Aorta (tissue), 5 donors: ENCODE results near the gene C6orf120. TPM values are rescaled to one million over a fixed set of nuclear protein-coding genes. Genes with fewer than 3 reads are reported as not detected.
A peak's percentile ranks its signal among the peaks of the same experiment; 100 is the strongest.
"Not testable (repeated sequence)": the region's sequence is repeated elsewhere in the genome, so short reads cannot be mapped to it uniquely, and the experiment has no call there.

Experiments
- ATAC-seq: fragments of 200-7000 bp; cut with Tn5 transposase; one replicate; pipeline ENCODE4 v1.9.1; 2022; ENCODE audit warnings: moderate library complexity; ENCODE audit not compliant: low FRiP score
- DNase-seq, 2 donors: peaks; one replicate each; pipeline ENCODE4 v3.0.0-alpha.2; 2020
- H3K27ac ChIP-seq, 2 donors: one replicate each; pipeline ENCODE4 v1.5.1; 2013; ENCODE audit warnings: low read length in 2 of 2, mild to moderate bottlenecking in 2 of 2, moderate library complexity in 2 of 2, control low read depth in 1 of 2, inconsistent platforms in 1 of 2, low read depth in 1 of 2
- H3K27me3 ChIP-seq, 2 donors: one replicate each; pipeline ENCODE4 v1.6.1; 2013; ENCODE audit warnings: control low read depth in 1 of 2, low read length in 1 of 2, mild to moderate bottlenecking in 1 of 2, moderate library complexity in 1 of 2; ENCODE audit not compliant: insufficient read depth in 2 of 2, control insufficient read depth in 1 of 2
- H3K36me3 ChIP-seq, 2 donors: one replicate each; pipeline ENCODE4 v1.6.1; 2013; ENCODE audit warnings: control low read depth in 1 of 2, low read length in 1 of 2, mild to moderate bottlenecking in 1 of 2; ENCODE audit not compliant: insufficient read depth in 2 of 2, control insufficient read depth in 1 of 2
- H3K4me1 ChIP-seq, 2 donors: one replicate each; pipeline ENCODE4 v1.6.1; 2013; ENCODE audit warnings: low read length in 2 of 2, control low read depth in 1 of 2, mild to moderate bottlenecking in 1 of 2, moderate library complexity in 1 of 2; ENCODE audit not compliant: insufficient read depth in 2 of 2, control insufficient read depth in 1 of 2
- H3K4me3 ChIP-seq, 2 donors: one replicate each; pipeline ENCODE4 v1.5.1; 2013; ENCODE audit warnings: low read length in 2 of 2, control low read depth in 1 of 2, mild to moderate bottlenecking in 1 of 2
- H3K9me3 ChIP-seq: one replicate; pipeline ENCODE4 v1.6.1; 2013; ENCODE audit warnings: mild to moderate bottlenecking, low read length; ENCODE audit not compliant: control insufficient read depth
- WGBS, 2 donors: extraction: QIAGEN DNeasy Blood & Tissue Kit; methylation state at CpG; one replicate each; pipeline ENCODE4 v1.1.7; 2013; 5-methylcytosine and 5-hydroxymethylcytosine counted together
- intact Hi-C, 2 donors: fragments of 100-400 bp; cut with DNase I; formaldehyde crosslinking; loops; one replicate each; pipeline versions ENCODE4 v1.14.2 to v1.15.0; 2022
- polyA plus RNA-seq, 2 donors: library from polyadenylated mRNA; stranded (reverse); fragments of 200-250 nt; gene quantifications; one replicate each; pipeline ENCODE4 v1.2.3, GENCODE V29; 2013
- total RNA-seq, 2 donors: library from RNA; stranded (reverse); fragmentation: NEBNext Ultra II Directional; extraction: Animal tissue kit (Norgen Biotek cat#: 25700); gene quantifications; one replicate each; pipeline ENCODE4 v1.2.1, GENCODE V29; 2021
- donor health status: healthy with polysubstance abuse.
- donor health status: Bipolar disorder and iron deficiency.
- donor health status: DM: no; HTN: no; CAD: no.
- donor health status: DM: no; HTN: no; CAD: no.
- donor health status: DM: yes; HTN: yes; CAD: no.

C6orf120 gene
- total and polyA plus RNA-seq, 4 donors = 7.9 to 20.6 (median 13.6) TPM

- no peak overlapping the region for H3K4me3 ChIP-seq
- H3K36me3 ChIP-seq = peaks cover 2 to 3% of the 10 kb centered on the region in 2 donors
- intact Hi-C loops = no loop called here
Observed at GRCh38 chr6:169692516-169692915, 9.4 kb upstream of the C6orf120 start.

GRCh38 chr6:169695131-169695530, 6.8 kb upstream of the C6orf120 start:
- Histone ChIP-seq H3K4me1 (no peaks in the 10 kb centered on the region), H3K27me3 (no peaks in the 10 kb centered on the region), H3K27ac (no peak overlapping the region), H3K4me3 (no peak overlapping the region), H3K36me3 (no peaks in the 10 kb centered on the region), H3K9me3 (peaks cover 2% of the 10 kb centered on the region)
- whole genome bisulfite sequencing, 2 donors = 93% methylated on average over 5 of the region's 5 CpGs
- no peak for ATAC-seq
- DNase-seq = no peak
- intact Hi-C loops = no loop called here

More at GRCh38 chr6:169692516-169692915, 9.4 kb upstream of the C6orf120 start:
- DNase-seq = no peak
- ATAC-seq = no peak
- peaks cover 2% of the 10 kb centered on the region for H3K9me3 ChIP-seq
- no peaks in the 10 kb centered on the region for H3K27me3 ChIP-seq
- 98 to 100% methylated on average over 3 of the region's 3 CpGs for WGBS, 2 donors
- no peak overlapping the region for H3K27ac ChIP-seq
- H3K4me1 ChIP-seq = no peaks in the 10 kb centered on the region

- DNase-seq, H3K4me3 ChIP-seq, intact Hi-C loops, H3K4me1 ChIP-seq, H3K36me3 ChIP-seq, H3K27me3 ChIP-seq, H3K27ac ChIP-seq, ATAC-seq, H3K9me3 ChIP-seq: not testable (repeated sequence)
- WGBS, 2 donors = 72 to 75% methylated on average over 10 of the region's 10 CpGs
Observed at GRCh38 chr6:169697115-169697514, 4.8 kb upstream of the C6orf120 start.

- no peaks in the 10 kb centered on the region for H3K4me1 ChIP-seq
- no peaks in the 10 kb centered on the region for H3K27me3 ChIP-seq
- H3K36me3 ChIP-seq = no peaks in the 10 kb centered on the region
- no peak overlapping the region for H3K27ac ChIP-seq
- DNase-seq (no peak), ATAC-seq (no peak)
- intact Hi-C loops = loop anchor here in 1 of 2 donors (10.0 kb wide), 1 partner anchor 55 kb away; the partner anchor contains the start of genes DYNLT2 and ERMARD
- no peaks in the 10 kb centered on the region for H3K9me3 ChIP-seq
- H3K4me3 ChIP-seq = no peak overlapping the region
- WGBS, 2 donors = 53 to 58% methylated on average over 5 of the region's 5 CpGs
Observed at GRCh38 chr6:169700296-169700695, 1.6 kb upstream of the C6orf120 start.

- intact Hi-C loops = loop anchor here in 1 of 2 donors (10.0 kb wide), 1 partner anchor 53 kb away; the partner anchor contains the start of genes DYNLT2 and ERMARD
- ATAC-seq (peak; percentile 24), DNase-seq (no peak)
- Histone ChIP-seq H3K4me3 (peak overlapping the region; percentile 52 to 85), H3K36me3 (no peaks in the 10 kb centered on the region), H3K9me3 (no peaks in the 10 kb centered on the region), H3K4me1 (no peaks in the 10 kb centered on the region), H3K27ac (peak overlapping the region in 1 of 2 donors; percentile 22), H3K27me3 (no peaks in the 10 kb centered on the region)
- 0% methylated on average over 53 to 54 of the region's 54 CpGs for WGBS, 2 donors
Observed at GRCh38 chr6:169701311-169701953, 494 bp upstream of the C6orf120 start.

- WGBS, 2 donors = 1 to 3% methylated on average over 22 of the region's 22 CpGs
- Histone ChIP-seq H3K27ac (peak overlapping the region in 1 of 2 donors; percentile 77), H3K4me1 (no peaks in the 10 kb centered on the region), H3K27me3 (no peaks in the 10 kb centered on the region), H3K9me3 (no peaks in the 10 kb centered on the region), H3K4me3 (peak overlapping the region; percentile 52 to 59), H3K36me3 (no peaks in the 10 kb centered on the region)
- no peak for DNase-seq
- intact Hi-C loops = loop anchor here (1.0 to 10.0 kb wide), 3 partner anchors 20 to 52 kb away; partner anchors contain the start of genes DYNLT2 (in 2 of the 2) and ERMARD (in 2 of the 2)
- no peak for ATAC-seq
Observed at GRCh38 chr6:169702840-169703246, 917 bp downstream of the C6orf120 start.

- intact Hi-C loops = loop anchor here in 1 of 2 donors (10.0 kb wide), 1 partner anchor 47 kb away; the partner anchor contains the start of genes DYNLT2 and ERMARD
- 90 to 93% methylated on average over 2 of the region's 2 CpGs for WGBS, 2 donors
- Histone ChIP-seq H3K9me3 (no peaks in the 10 kb centered on the region), H3K4me1 (no peaks in the 10 kb centered on the region), H3K4me3 (no peak overlapping the region), H3K27me3 (no peaks in the 10 kb centered on the region), H3K36me3 (peaks cover 0 to 2% of the 10 kb centered on the region in 2 donors), H3K27ac (no peak overlapping the region)
- no peak for ATAC-seq
- DNase-seq = no peak
Observed at GRCh38 chr6:169707772-169708171, 5.8 kb downstream of the C6orf120 start.

GRCh38 chr6:169709293-169709692, 7.4 kb downstream of the C6orf120 start:
- Histone ChIP-seq H3K36me3 (peaks cover 0 to 2% of the 10 kb centered on the region in 2 donors), H3K4me1 (no peaks in the 10 kb centered on the region), H3K9me3 (no peaks in the 10 kb centered on the region), H3K27me3 (no peaks in the 10 kb centered on the region), H3K4me3 (no peak overlapping the region), H3K27ac (no peak overlapping the region)
- intact Hi-C loops = loop anchor here in 1 of 2 donors (10.0 kb wide), 1 partner anchor 46 kb away; the partner anchor contains the start of genes DYNLT2 and ERMARD
- no peak for ATAC-seq
- no peak for DNase-seq

- 69 to 76% methylated on average over 3 of the region's 3 CpGs for WGBS, 2 donors
- Histone ChIP-seq H3K4me3 (no peak overlapping the region), H3K27ac (no peak overlapping the region), H3K4me1 (no peaks in the 10 kb centered on the region), H3K9me3 (no peaks in the 10 kb centered on the region), H3K36me3 (peaks cover 0 to 2% of the 10 kb centered on the region in 2 donors), H3K27me3 (no peaks in the 10 kb centered on the region)
- DNase-seq (no peak), ATAC-seq (no peak)
- intact Hi-C loops = no loop called here
Observed at GRCh38 chr6:169710009-169710408, 8.1 kb downstream of the C6orf120 start.
